Peyer's patch (tissue), 4 donors: Measurements from ENCODE around the gene GGT7. TPM values are rescaled to one million over a fixed set of nuclear protein-coding genes. Genes with fewer than 3 reads are reported as not detected.

Experiments
- DNase-seq, 3 donors: peaks; one replicate each; pipeline ENCODE4 v3.0.0-alpha.2; 2017 to 2019
- H3K27ac ChIP-seq, 4 donors: fragments of 200-600 bp; sonication (generic); one replicate each; pipeline ENCODE4 v1.5.1; 2016 to 2019
- H3K27me3 ChIP-seq, 2 donors: fragments of 200-600 bp; sonication (generic); one replicate each; pipeline ENCODE4 v1.5.1; 2019
- H3K36me3 ChIP-seq, 3 donors: fragments of 200-600 bp; sonication (generic); one replicate each; pipeline ENCODE4 v1.5.1; 2016 to 2019
- H3K4me1 ChIP-seq, 4 donors: fragments of 200-600 bp; sonication (generic); one replicate each; pipeline ENCODE4 v1.5.1; 2016 to 2019
- H3K4me3 ChIP-seq, 4 donors: fragments of 200-600 bp; sonication (generic); 1 replicate in 3 of 4; 2 replicates in 1 of 4; pipeline ENCODE4 v1.5.1; 2016 to 2019; ENCODE audit warnings: mild to moderate bottlenecking in 1 of 4
- H3K9me3 ChIP-seq, 4 donors: fragments of 200-600 bp; sonication (generic); one replicate each; pipeline ENCODE4 v1.5.1; 2016 to 2019; ENCODE audit warnings: mild to moderate bottlenecking in 1 of 4
- CTCF ChIP-seq, 6 experiments: fragments of 450-650 bp in 4 of 6; fragments of 200-600 bp in 2 of 6; sonication (generic) in 1 of 6; IDR thresholded peaks; one replicate each; pipeline ENCODE4 v1.5.1; 2017 to 2019; ENCODE audit warnings: antibody characterized with exemption in 6 of 6, mild to moderate bottlenecking in 3 of 6, moderate library complexity in 1 of 6
- POLR2A ChIP-seq, 2 donors: fragments of 450-650 bp; IDR thresholded peaks; one replicate each; pipeline ENCODE4 v1.5.1; 2017; ENCODE audit warnings: antibody characterized with exemption in 2 of 2, mild to moderate bottlenecking in 2 of 2, moderate library complexity in 2 of 2
- total RNA-seq, 4 donors: library from RNA; depleted of rRNA; stranded (reverse); fragments of >200 nt; gene quantifications; one replicate each; pipeline ENCODE4 v1.1.0, GENCODE V29; 2016

GGT7 gene
- total RNA-seq, 4 donors from 2014 or later = 22.3 to 40.6 (median 31.8) TPM

DNA sequence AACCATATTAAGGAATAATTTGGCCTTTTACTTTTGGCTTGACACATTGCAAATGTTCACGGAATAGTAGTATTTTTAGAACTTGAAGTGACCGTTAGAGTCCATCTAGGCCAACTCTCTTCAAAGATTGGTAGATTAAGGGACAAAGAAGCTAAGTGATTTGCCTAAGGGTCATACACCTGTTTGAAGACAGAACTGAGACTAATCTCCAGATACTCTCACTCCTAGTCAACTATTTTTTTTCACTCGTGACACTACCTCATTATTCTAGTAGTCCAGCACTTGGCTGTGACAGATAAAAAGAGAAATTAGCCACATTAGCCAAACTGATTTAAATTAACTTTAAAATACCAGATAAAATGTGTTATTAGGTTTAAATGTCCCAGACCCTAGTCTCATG lies 14.4 kb upstream of the GGT7 start:
- Histone ChIP-seq H3K27ac (no peak overlapping the region), H3K9me3 (no peaks in the 10 kb centered on the region), H3K36me3 (peaks cover 0 to 51% (median 2%) of the 10 kb centered on the region in 3 donors), H3K27me3 (no peaks in the 10 kb centered on the region), H3K4me1 (peaks cover 0 to 14% (median 0%) of the 10 kb centered on the region in 4 donors), H3K4me3 (no peak overlapping the region)
- no peak for DNase-seq
- TF ChIP-seq CTCF (IDR thresholded peaks at IDR 0.05) (no peak), POLR2A (IDR thresholded peaks at IDR 0.05) (no peak)

- Histone ChIP-seq H3K27ac (no peak overlapping the region), H3K4me3 (no peak overlapping the region), H3K36me3 (peaks cover 0 to 51% (median 2%) of the 10 kb centered on the region in 3 donors), H3K27me3 (no peaks in the 10 kb centered on the region), H3K4me1 (peaks cover 0 to 14% (median 0%) of the 10 kb centered on the region in 4 donors), H3K9me3 (no peaks in the 10 kb centered on the region)
- TF ChIP-seq CTCF (IDR thresholded peaks at IDR 0.05) (no peak), POLR2A (IDR thresholded peaks at IDR 0.05) (no peak)
- no peak for DNase-seq
Measured at GRCh38 chr20:34886122-34886521, 13.5 kb upstream of the GGT7 start.

DNA sequence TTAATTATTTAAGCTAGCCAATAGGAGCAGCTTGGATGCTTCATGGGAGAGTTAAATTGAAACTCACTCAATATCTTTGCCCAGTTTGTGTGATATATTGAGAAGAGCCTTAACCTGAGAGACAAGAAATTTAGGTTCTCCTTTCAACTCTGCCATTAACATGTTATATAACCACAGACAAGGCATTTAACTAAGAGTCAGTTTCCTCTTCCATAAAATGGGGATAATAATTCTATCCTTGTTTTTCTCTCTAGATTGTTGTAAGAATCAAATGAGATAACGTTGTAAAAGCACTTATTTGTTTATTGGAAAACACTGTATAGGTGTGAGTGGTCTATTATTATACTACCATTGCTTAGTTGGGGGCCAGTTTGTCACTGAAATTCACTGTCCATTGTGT lies 11.6 kb upstream of the GGT7 start:
- Histone ChIP-seq H3K4me1 (peaks cover 0 to 14% (median 0%) of the 10 kb centered on the region in 4 donors), H3K9me3 (no peaks in the 10 kb centered on the region), H3K4me3 (no peak overlapping the region), H3K27me3 (no peaks in the 10 kb centered on the region), H3K27ac (no peak overlapping the region), H3K36me3 (peaks cover 0 to 45% (median 2%) of the 10 kb centered on the region in 3 donors)
- TF ChIP-seq CTCF (IDR thresholded peaks at IDR 0.05) (no peak), POLR2A (IDR thresholded peaks at IDR 0.05) (no peak)
- no peak for DNase-seq

DNA sequence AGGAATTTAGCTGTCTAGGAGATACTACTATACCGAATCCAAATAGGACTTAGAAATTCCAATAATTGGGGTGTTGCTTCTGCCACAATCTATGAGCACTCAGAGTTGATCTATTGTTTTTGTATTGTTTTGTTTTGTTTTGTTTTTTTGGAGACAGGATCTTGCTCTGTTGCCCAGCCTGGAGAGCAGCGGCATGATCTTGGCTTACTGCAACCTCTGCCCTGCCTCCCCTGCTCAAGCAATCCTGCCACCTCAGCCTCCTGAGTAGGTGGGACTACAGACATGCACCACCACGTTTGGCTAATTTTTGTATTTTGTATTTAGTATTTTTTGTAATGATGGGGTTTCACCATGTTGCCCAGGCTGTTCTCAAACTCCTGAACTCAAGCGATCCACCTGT lies 11.2 kb upstream of the GGT7 start:
- TF ChIP-seq CTCF (IDR thresholded peaks at IDR 0.05) = no peak
- TF ChIP-seq POLR2A (IDR thresholded peaks at IDR 0.05) = no peak
- peaks cover 0 to 12% (median 0%) of the 10 kb centered on the region in 4 donors for H3K4me1 ChIP-seq

GRCh38 chr20:34883087-34883688 lies 10.5 kb upstream of the GGT7 start:
- peaks cover 0 to 45% (median 2%) of the 10 kb centered on the region in 3 donors for H3K36me3 ChIP-seq
- no peaks in the 10 kb centered on the region for H3K27me3 ChIP-seq
- no peak overlapping the region for H3K4me3 ChIP-seq
- H3K9me3 ChIP-seq = no peaks in the 10 kb centered on the region
- no peak overlapping the region for H3K27ac ChIP-seq
- TF ChIP-seq CTCF (IDR thresholded peaks at IDR 0.05) = no peak
- TF ChIP-seq POLR2A (IDR thresholded peaks at IDR 0.05) = no peak
- no peak for DNase-seq
- peaks cover 0 to 11% (median 0%) of the 10 kb centered on the region in 4 donors for H3K4me1 ChIP-seq

More for the DNA sequence above, 11.2 kb upstream of the GGT7 start:
- no peak overlapping the region for H3K4me3 ChIP-seq
- H3K27ac ChIP-seq = no peak overlapping the region
- peaks cover 0 to 45% (median 2%) of the 10 kb centered on the region in 3 donors for H3K36me3 ChIP-seq
- H3K27me3 ChIP-seq = no peaks in the 10 kb centered on the region
- DNase-seq = no peak
- no peaks in the 10 kb centered on the region for H3K9me3 ChIP-seq
